ENCODE measurements around the gene LPP. TPM values are rescaled to one million over a fixed set of nuclear protein-coding genes. Genes with fewer than 3 reads are reported as not detected.

LPP gene
- polyA plus RNA-seq, 3 donors: 14.1 to 23.2 (median 15.3) TPM

- peaks cover 11 to 19% of the 10 kb centered on the region in 2 donors for H3K36me3 Mint-ChIP-seq
- no peaks in the 10 kb centered on the region for H3K27me3 ChIP-seq (ENCODE audit: control insufficient read depth in 2 of 2, insufficient read depth in 2 of 2, low read length in 2 of 2)
- H3K9me3 Mint-ChIP-seq: no peaks in the 10 kb centered on the region
- peak overlapping the region; percentile 84 to 100 (median 92) for H3K27ac Mint-ChIP-seq
- H3K9me3 ChIP-seq (replicated peaks in 1 of 2; ENCODE audit: control insufficient read depth in 1 of 2, insufficient read depth in 1 of 2, low read length in 2 of 2): no peaks in the 10 kb centered on the region
- peaks cover 5% of the 10 kb centered on the region for H3K79me2 ChIP-seq (ENCODE audit: insufficient read depth, low read length)
- H4K20me1 ChIP-seq (ENCODE audit: insufficient read depth, low read length): no peaks in the 10 kb centered on the region
- DNase-seq: no peak
- TF ChIP-seq CTCF (IDR thresholded peaks at IDR 0.05): no peak
- peak overlapping the region in 1 of 3 experiments; percentile 12 for H3K4me3 ChIP-seq (replicated peaks in 1 of 3; ENCODE audit: low read depth in 2 of 3, low read length in 3 of 3)
- H3K4me1 ChIP-seq (ENCODE audit: control insufficient read depth in 1 of 2, insufficient read depth in 2 of 2, low read length in 2 of 2): peaks cover 60 to 82% of the 10 kb centered on the region in 2 donors
- H3K27ac ChIP-seq (ENCODE audit: low read depth in 1 of 2, low read length in 2 of 2): peak overlapping the region; percentile 42 to 94
- no peak overlapping the region for H2AFZ ChIP-seq (ENCODE audit: insufficient read depth, low read depth, low read length, poor library complexity, severe bottlenecking)
- no peak overlapping the region for H3K4me3 Mint-ChIP-seq
- whole genome bisulfite sequencing (ENCODE audit: insufficient coverage): no CpG with 5 or more reads among the region's 3 CpGs
- H3K4me2 ChIP-seq (replicated peaks; ENCODE audit: extremely low read depth, low read length, poor library complexity, severe bottlenecking): no peak overlapping the region
- H3K27me3 Mint-ChIP-seq (ENCODE audit: low read depth in 3 of 3): no peaks in the 10 kb centered on the region
- H3K9ac ChIP-seq (ENCODE audit: insufficient read depth, low read length, poor library complexity, severe bottlenecking): no peak overlapping the region
- H3K4me1 Mint-ChIP-seq: peaks cover 68% of the 10 kb centered on the region
- intact Hi-C loops (cut with micrococcal nuclease): loop anchor here (5.0 to 10.0 kb wide), 5 partner anchors 137 to 692 kb away; no protein-coding TSS in a partner anchor
- no peaks in the 10 kb centered on the region for H3K36me3 ChIP-seq (replicated peaks in 1 of 2; ENCODE audit: control insufficient read depth in 1 of 2, insufficient read depth in 2 of 2, low read length in 2 of 2)
These were observed 280.6 kb downstream of the LPP start for GRCh38 chr3:188434594-188434993.

GRCh38 chr3:188435266-188435665, 281.3 kb downstream of the LPP start:
- H3K9ac ChIP-seq (ENCODE audit: insufficient read depth, low read length, poor library complexity, severe bottlenecking): no peak overlapping the region
- no peak overlapping the region for H2AFZ ChIP-seq (ENCODE audit: insufficient read depth, low read depth, low read length, poor library complexity, severe bottlenecking)
- intact Hi-C loops (cut with micrococcal nuclease): loop anchor here (5.0 to 10.0 kb wide), 3 partner anchors 140 to 510 kb away; no protein-coding TSS in a partner anchor
- Mint-ChIP-seq H3K36me3 (peaks cover 15 to 23% of the 10 kb centered on the region in 2 donors), H3K4me1 (peaks cover 71% of the 10 kb centered on the region), H3K4me3 (no peak overlapping the region), H3K9me3 (no peaks in the 10 kb centered on the region), H3K27ac (peak overlapping the region in 5 of 7 donors; percentile 84 to 100 (median 94)), H3K27me3 (ENCODE audit: low read depth in 3 of 3) (no peaks in the 10 kb centered on the region)
- H3K27me3 ChIP-seq (ENCODE audit: control insufficient read depth in 2 of 2, insufficient read depth in 2 of 2, low read length in 2 of 2): no peaks in the 10 kb centered on the region
- peaks cover 5% of the 10 kb centered on the region for H3K79me2 ChIP-seq (ENCODE audit: insufficient read depth, low read length)
- H4K20me1 ChIP-seq (ENCODE audit: insufficient read depth, low read length): no peaks in the 10 kb centered on the region
- no peak overlapping the region for H3K4me3 ChIP-seq (replicated peaks in 1 of 3; ENCODE audit: low read depth in 2 of 3, low read length in 3 of 3)
- peak overlapping the region in 1 of 2 donors; percentile 94 for H3K27ac ChIP-seq (ENCODE audit: low read depth in 1 of 2, low read length in 2 of 2)
- H3K36me3 ChIP-seq (replicated peaks in 1 of 2; ENCODE audit: control insufficient read depth in 1 of 2, insufficient read depth in 2 of 2, low read length in 2 of 2): no peaks in the 10 kb centered on the region
- H3K4me1 ChIP-seq (ENCODE audit: control insufficient read depth in 1 of 2, insufficient read depth in 2 of 2, low read length in 2 of 2): peaks cover 63 to 82% of the 10 kb centered on the region in 2 donors
- no peak for TF ChIP-seq CTCF (IDR thresholded peaks at IDR 0.05)
- WGBS (ENCODE audit: insufficient coverage): no CpG with 5 or more reads among the region's 1 CpG
- H3K9me3 ChIP-seq (replicated peaks in 1 of 2; ENCODE audit: control insufficient read depth in 1 of 2, insufficient read depth in 1 of 2, low read length in 2 of 2): no peaks in the 10 kb centered on the region
- no peak for DNase-seq
- H3K4me2 ChIP-seq (replicated peaks; ENCODE audit: extremely low read depth, low read length, poor library complexity, severe bottlenecking): no peak overlapping the region

Measured in CD14-positive monocyte (primary cell).